Measurements from ENCODE around the gene DOCK4.

DNA sequence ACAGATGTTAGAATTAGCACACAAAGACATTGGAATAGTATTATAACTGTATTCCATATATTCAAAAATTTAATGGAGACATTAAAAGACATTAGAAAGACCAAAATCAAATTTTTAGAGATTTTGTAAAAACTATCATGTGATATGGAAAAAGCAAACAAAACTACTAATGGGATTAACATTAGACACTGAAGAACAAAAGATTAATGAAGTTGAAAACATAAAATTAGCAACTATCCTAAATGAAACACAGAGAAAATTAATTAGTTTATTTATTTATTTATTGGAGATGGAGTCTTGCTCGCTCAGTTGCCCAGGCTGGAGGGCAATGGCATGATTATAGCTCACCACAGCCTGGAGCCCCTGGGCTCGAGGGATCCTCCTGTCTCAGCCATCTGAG lies 158.8 kb downstream of the DOCK4 start:
- TF ChIP-seq, protein P1, sequence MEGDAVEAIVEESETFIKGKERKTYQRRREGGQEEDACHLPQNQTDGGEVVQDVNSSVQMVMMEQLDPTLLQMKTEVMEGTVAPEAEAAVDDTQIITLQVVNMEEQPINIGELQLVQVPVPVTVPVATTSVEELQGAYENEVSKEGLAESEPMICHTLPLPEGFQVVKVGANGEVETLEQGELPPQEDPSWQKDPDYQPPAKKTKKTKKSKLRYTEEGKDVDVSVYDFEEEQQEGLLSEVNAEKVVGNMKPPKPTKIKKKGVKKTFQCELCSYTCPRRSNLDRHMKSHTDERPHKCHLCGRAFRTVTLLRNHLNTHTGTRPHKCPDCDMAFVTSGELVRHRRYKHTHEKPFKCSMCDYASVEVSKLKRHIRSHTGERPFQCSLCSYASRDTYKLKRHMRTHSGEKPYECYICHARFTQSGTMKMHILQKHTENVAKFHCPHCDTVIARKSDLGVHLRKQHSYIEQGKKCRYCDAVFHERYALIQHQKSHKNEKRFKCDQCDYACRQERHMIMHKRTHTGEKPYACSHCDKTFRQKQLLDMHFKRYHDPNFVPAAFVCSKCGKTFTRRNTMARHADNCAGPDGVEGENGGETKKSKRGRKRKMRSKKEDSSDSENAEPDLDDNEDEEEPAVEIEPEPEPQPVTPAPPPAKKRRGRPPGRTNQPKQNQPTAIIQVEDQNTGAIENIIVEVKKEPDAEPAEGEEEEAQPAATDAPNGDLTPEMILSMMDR (IDR thresholded peaks at IDR 0.05; ENCODE audit: insufficient read depth, low read length, poor library complexity, severe bottlenecking): no peak
- TF ChIP-seq EZH2phosphoT487 (conservative IDR thresholded peaks at IDR 0.05; ENCODE audit: low read length): no peak
